Measurements from ENCODE around the gene HNRNPA3. TPM values are rescaled to one million over a fixed set of nuclear protein-coding genes. Genes with fewer than 3 reads are reported as not detected.
A peak's percentile ranks its signal among the peaks of the same experiment; 100 is the strongest.

HNRNPA3 gene
- total and polyA plus RNA-seq, 7 donors = 66.0 to 227 (median 84.4) TPM

- H3K4me1 ChIP-seq = peaks cover 24% of the 10 kb centered on the region
- H3K27me3 ChIP-seq (ENCODE audit: insufficient read depth in 3 of 3, low read length in 2 of 3) = no peaks in the 10 kb centered on the region
- DNase-seq (no peak), ATAC-seq (peak; percentile 66 to 78 (median 72))
- TF ChIP-seq CTCF (IDR thresholded peaks at IDR 0.05) = no peak
- peak overlapping the region; percentile 76 for H3K27ac ChIP-seq
- no peaks in the 10 kb centered on the region for H3K9me3 ChIP-seq
- no peaks in the 10 kb centered on the region for H3K36me3 ChIP-seq (ENCODE audit: insufficient read depth in 1 of 2, low read depth in 1 of 2)
- 31 to 41% (median 33%) methylated on average over 8 of the region's 8 CpGs for WGBS, 3 donors
- H3K4me3 ChIP-seq = peak overlapping the region; percentile 69
- intact Hi-C loops (cut with DNase I) = loop anchor here (2.0 to 10.0 kb wide), 6 partner anchors 45 to 559 kb away; partner anchors contain the start of gene NFE2L2 (in 1 of the 2)
Measured at GRCh38 chr2:177165721-177166711, 46.6 kb upstream of the HNRNPA3 start.

GRCh38 chr2:177169810-177170514 lies 42.6 kb upstream of the HNRNPA3 start:
- no peak overlapping the region for H3K27ac ChIP-seq
- DNase-seq = no peak
- ATAC-seq = no peak

GRCh38 chr2:177171418-177171865 lies 41.2 kb upstream of the HNRNPA3 start:
- H3K4me1 ChIP-seq = peaks cover 22% of the 10 kb centered on the region
- ATAC-seq = no peak
- no peak overlapping the region for H3K4me3 ChIP-seq
- intact Hi-C loops (cut with DNase I) = loop anchor here in 1 of 2 donors (2.0 kb wide), 1 partner anchor 33 kb away; no protein-coding TSS in a partner anchor
- H3K9me3 ChIP-seq = no peaks in the 10 kb centered on the region
- no peaks in the 10 kb centered on the region for H3K36me3 ChIP-seq (ENCODE audit: insufficient read depth in 1 of 2, low read depth in 1 of 2)
- 39 to 71% (median 42%) methylated on average over 4 of the region's 4 CpGs for WGBS, 3 donors
- TF ChIP-seq CTCF (IDR thresholded peaks at IDR 0.05) = no peak
- H3K27me3 ChIP-seq (ENCODE audit: insufficient read depth in 3 of 3, low read length in 2 of 3) = no peaks in the 10 kb centered on the region
- H3K27ac ChIP-seq = peak overlapping the region; percentile 46
- no peak for DNase-seq

More at GRCh38 chr2:177169810-177170514, 42.6 kb upstream of the HNRNPA3 start:
- Histone ChIP-seq H3K4me1 (peaks cover 37% of the 10 kb centered on the region), H3K9me3 (no peaks in the 10 kb centered on the region), H3K27me3 (ENCODE audit: insufficient read depth in 3 of 3, low read length in 2 of 3) (no peaks in the 10 kb centered on the region), H3K36me3 (ENCODE audit: insufficient read depth in 1 of 2, low read depth in 1 of 2) (no peaks in the 10 kb centered on the region), H3K4me3 (no peak overlapping the region)
- intact Hi-C loops (cut with DNase I) = loop anchor here (2.0 to 10.0 kb wide), 5 partner anchors 35 to 555 kb away; partner anchors contain the start of gene NFE2L2 (in 1 of the 2)
- TF ChIP-seq CTCF (IDR thresholded peaks at IDR 0.05) = no peak
- WGBS, 3 donors = 71 to 82% (median 76%) methylated on average over 7 of the region's 7 CpGs

- Histone ChIP-seq H3K27ac (peak overlapping the region; percentile 46), H3K9me3 (no peaks in the 10 kb centered on the region), H3K36me3 (ENCODE audit: insufficient read depth in 1 of 2, low read depth in 1 of 2) (no peaks in the 10 kb centered on the region), H3K4me1 (peaks cover 18% of the 10 kb centered on the region), H3K27me3 (ENCODE audit: insufficient read depth in 3 of 3, low read length in 2 of 3) (no peaks in the 10 kb centered on the region), H3K4me3 (no peak overlapping the region)
- ATAC-seq = peak; percentile 60 to 84 (median 79)
- no peak for TF ChIP-seq CTCF (IDR thresholded peaks at IDR 0.05)
- no peak for DNase-seq
- intact Hi-C loops (cut with DNase I) = no loop called here
Measured at GRCh38 chr2:177172034-177172880, 40.3 kb upstream of the HNRNPA3 start.
